DLD1 (cell line): ENCODE measurements around the gene RDH5.

Experiments used
- in situ Hi-C: cut with HindIII; loops from 2 replicates; pipeline ENCODE4 v1.10.0; 2017; ENCODE audit warnings: low sequenced_read_pairs

The RDH5 gene

GRCh38 chr12:55711786-55712553 is 8.2 kb upstream of the RDH5 start:
- in situ Hi-C loops: no loop called here

GRCh38 chr12:55712700-55713415 is 7.3 kb upstream of the RDH5 start:
- in situ Hi-C loops: no loop called here

- in situ Hi-C loops: no loop called here
Measured at GRCh38 chr12:55713721-55714120, 6.5 kb upstream of the RDH5 start.

- in situ Hi-C loops: no loop called here
Measured at GRCh38 chr12:55715169-55715764, 4.9 kb upstream of the RDH5 start.

GRCh38 chr12:55715833-55716581 is 4.2 kb upstream of the RDH5 start, which contains the start of gene BLOC1S1:
Gene BLOC1S1, plus strand, starts transcription at chr12:55716046. Its CDS starts 6 bp downstream, at chr12:55716052.
- in situ Hi-C loops: no loop called here

GRCh38 chr12:55716582-55716957 is 3.6 kb upstream of the RDH5 start:
- in situ Hi-C loops: no loop called here

- in situ Hi-C loops: no loop called here
Measured at GRCh38 chr12:55717011-55718007, 2.9 kb upstream of the RDH5 start.

GRCh38 chr12:55718015-55718414 is 2.2 kb upstream of the RDH5 start:
- in situ Hi-C loops: no loop called here

- in situ Hi-C loops: no loop called here
Measured at GRCh38 chr12:55718624-55719275, 1.4 kb upstream of the RDH5 start.

GRCh38 chr12:55719371-55719770 is 822 bp upstream of the RDH5 start:
- in situ Hi-C loops: no loop called here

GRCh38 chr12:55720894-55721444 is 776 bp downstream of the RDH5 start:
- in situ Hi-C loops: no loop called here

- in situ Hi-C loops: no loop called here
Measured at GRCh38 chr12:55721601-55722213, 1.5 kb downstream of the RDH5 start.

GRCh38 chr12:55722948-55723347 is 2.8 kb downstream of the RDH5 start:
- in situ Hi-C loops: no loop called here

GRCh38 chr12:55723516-55724225 is 3.5 kb downstream of the RDH5 start:
- in situ Hi-C loops: no loop called here

GRCh38 chr12:55724226-55724939 is 4.2 kb downstream of the RDH5 start:
- in situ Hi-C loops: no loop called here

- in situ Hi-C loops: no loop called here
Measured at GRCh38 chr12:55724940-55725309, 4.7 kb downstream of the RDH5 start.

- in situ Hi-C loops: no loop called here
Measured at GRCh38 chr12:55725556-55725955, 5.4 kb downstream of the RDH5 start.

GRCh38 chr12:55726971-55727370 is 6.8 kb downstream of the RDH5 start:
- in situ Hi-C loops: no loop called here
